Stomach (tissue), 4 donors: ENCODE results near the gene ACSL3.

Source experiments
- CTCF ChIP-seq, 7 experiments: fragments of 450-650 bp in 4 of 7; fragments of 200-600 bp in 3 of 7; sonication (generic) in 3 of 7; IDR thresholded peaks; one replicate each; pipeline ENCODE4 v1.5.1; 2016 to 2019; ENCODE audit warnings: antibody characterized with exemption in 7 of 7, control low read depth in 2 of 7, mild to moderate bottlenecking in 1 of 7
- EP300 ChIP-seq: sonication (generic); formaldehyde crosslinking; IDR thresholded peaks from one replicate; pipeline ENCODE4 v1.6.1; 2017; ENCODE audit warnings: antibody characterized with exemption
- POLR2A ChIP-seq, 4 donors: fragments of 450-650 bp; IDR thresholded peaks; one replicate each; pipeline ENCODE4 v1.6.1; 2016; ENCODE audit warnings: antibody characterized with exemption in 4 of 4, control low read depth in 2 of 4, mild to moderate bottlenecking in 1 of 4, moderate library complexity in 1 of 4
- POLR2AphosphoS5 ChIP-seq, 3 donors: sonication (generic); formaldehyde crosslinking; IDR thresholded peaks; one replicate each; pipeline ENCODE4 v1.6.1; 2016; ENCODE audit warnings: antibody characterized with exemption in 3 of 3

DNA sequence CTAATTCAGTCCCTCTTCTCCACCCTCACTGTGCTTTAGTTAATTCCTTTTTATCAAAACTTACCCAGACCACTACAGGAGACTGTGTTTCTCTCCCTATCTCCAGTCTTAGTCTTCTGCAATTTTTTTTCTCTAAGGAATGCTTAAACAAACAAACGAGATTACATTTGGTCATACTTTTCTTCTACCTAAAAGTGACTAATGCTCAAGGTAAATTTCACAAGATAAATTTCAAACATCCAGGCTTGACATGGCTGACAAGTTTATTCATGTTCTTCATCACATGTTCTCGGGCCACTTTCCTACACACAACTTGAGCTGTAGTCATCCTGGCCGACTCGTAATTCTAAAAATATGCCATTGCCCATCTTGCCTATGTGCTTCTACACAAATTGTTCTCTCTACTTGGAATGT, 23.2 kb upstream of the ACSL3 start:
- TF ChIP-seq POLR2A (IDR thresholded peaks at IDR 0.05) (no peak), CTCF (IDR thresholded peaks at IDR 0.05) (no peak), POLR2AphosphoS5 (IDR thresholded peaks at IDR 0.05) (peak in 1 of 3 donors; percentile 30), EP300 (no peak)
